Thoracic aorta (tissue), 2 donors: Measurements from ENCODE around the gene CTRB1. TPM values are rescaled to one million over a fixed set of nuclear protein-coding genes. Genes with fewer than 3 reads are reported as not detected.

Source experiments
- ATAC-seq: fragments of 150-250 bp; one replicate; pipeline ENCODE4 v1.8.0; 2017; ENCODE audit warnings: low read depth; ENCODE audit not compliant: insufficient number of reproducible peaks, low FRiP score
- DNase-seq: peaks from one replicate; pipeline ENCODE4 v3.0.0-alpha.2; 2020; ENCODE audit warnings: low spot score
- H3K27ac ChIP-seq, 2 donors: fragments of 200-600 bp; sonication (generic); 1 replicate in 1 of 2; 2 replicates in 1 of 2; pipeline ENCODE4 v1.5.1; 2016; ENCODE audit warnings: mild to moderate bottlenecking in 2 of 2, moderate library complexity in 2 of 2
- H3K27me3 ChIP-seq: fragments of 200-600 bp; sonication (generic); replicated peaks from 2 replicates; pipeline ENCODE4 v1.6.0; 2016; ENCODE audit warnings: mild to moderate bottlenecking; ENCODE audit not compliant: insufficient read depth
- H3K36me3 ChIP-seq: fragments of 200-600 bp; sonication (generic); one replicate; pipeline ENCODE4 v1.5.1; 2016
- H3K4me1 ChIP-seq, 2 donors: fragments of 200-600 bp; sonication (generic); 1 replicate in 1 of 2; 2 replicates in 1 of 2; pipeline versions ENCODE4 v1.5.1 to v1.6.0; 2016; ENCODE audit warnings: low read depth in 2 of 2, mild to moderate bottlenecking in 1 of 2; ENCODE audit not compliant: control insufficient read depth in 1 of 2
- H3K4me3 ChIP-seq: fragments of 200-600 bp; sonication (generic); 2 replicates; pipeline ENCODE4 v1.5.1; 2016; ENCODE audit warnings: mild to moderate bottlenecking
- H3K9me3 ChIP-seq: fragments of 200-600 bp; sonication (generic); 2 replicates; pipeline ENCODE4 v1.5.1; 2016
- total RNA-seq, 2 donors: library from RNA; depleted of rRNA; stranded (reverse); fragments of >200 nt; gene quantifications; one replicate each; pipeline versions ENCODE4 v1.1.0 to v1.2.3, GENCODE V29; 2016
- TF ChIP-seq, protein P1 (sequence below): fragments of 200-600 bp; sonication (generic); IDR thresholded peaks from one replicate; pipeline ENCODE4 v1.5.1; 2019; ENCODE audit warnings: antibody characterized with exemption

Gene CTRB1
- total RNA-seq, 2 donors from 2014 or later = 4.9 to 9.3 TPM

DNA sequence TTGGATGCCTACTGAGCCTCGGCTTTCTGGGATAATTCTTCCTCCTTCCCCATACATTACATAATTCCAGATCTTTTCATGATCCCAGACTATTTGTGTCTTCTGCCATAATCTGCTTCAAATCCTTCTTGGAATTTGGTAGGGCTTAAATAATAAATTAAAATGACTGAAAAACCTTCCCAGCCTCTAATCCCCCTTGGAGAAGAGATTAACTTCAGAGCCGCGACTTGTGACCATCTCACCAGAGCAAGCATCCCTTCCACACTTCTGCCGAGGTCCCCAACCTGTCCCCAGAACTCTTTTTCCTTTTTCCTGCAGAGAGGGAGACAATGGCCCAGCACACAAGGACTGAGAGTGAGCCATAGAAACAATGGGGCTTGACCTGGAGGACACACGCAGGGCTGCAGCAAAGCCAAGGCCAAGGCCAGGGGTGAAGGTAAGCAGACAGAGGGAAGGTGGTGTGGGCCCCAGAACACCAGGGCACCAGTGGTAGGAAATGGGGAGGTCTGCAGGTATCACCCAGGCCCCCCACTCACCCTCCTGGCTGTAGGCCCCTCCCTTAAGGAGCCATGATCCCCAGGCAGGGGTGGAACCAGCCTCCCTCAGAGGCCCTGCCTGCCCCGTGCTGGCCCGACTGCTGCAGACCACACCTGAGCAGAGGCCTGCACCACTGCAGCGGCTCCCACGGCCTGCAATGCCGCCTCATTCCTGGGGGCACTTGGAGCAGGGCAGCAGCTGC lies 42.2 kb downstream of the CTRB1 start:
- Histone ChIP-seq H3K27ac (peak overlapping the region; percentile 92 to 100), H3K4me1 (peaks cover 52 to 88% of the 10 kb centered on the region in 2 donors)

DNA sequence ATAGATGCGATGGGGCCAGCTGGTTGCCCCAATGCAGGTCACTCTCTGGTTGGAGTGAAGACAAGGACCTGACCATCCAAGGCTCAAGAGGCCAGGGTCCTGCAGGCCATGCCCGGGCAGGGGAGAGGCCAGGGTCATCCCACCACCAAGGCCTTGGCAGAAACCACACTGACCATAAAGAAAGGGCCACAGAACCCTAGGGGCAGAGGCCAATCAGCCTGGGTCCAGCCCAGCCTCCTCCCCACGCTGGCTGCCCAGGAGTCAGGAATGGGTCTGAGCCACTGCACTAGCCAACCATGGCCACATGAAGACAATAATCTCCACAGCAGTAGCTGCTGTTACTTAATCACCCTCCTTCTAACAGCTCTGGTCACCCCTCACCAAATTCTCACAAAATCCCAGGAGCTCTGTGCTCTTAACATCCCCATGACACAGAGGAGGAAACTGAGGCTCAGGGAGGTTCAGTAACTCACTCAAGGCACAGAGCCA lies 42.8 kb downstream of the CTRB1 start:
- no peaks in the 10 kb centered on the region for H3K9me3 ChIP-seq
- H3K27ac ChIP-seq = peak overlapping the region; percentile 92 to 100
- H3K36me3 ChIP-seq = no peaks in the 10 kb centered on the region
- peaks cover 46 to 88% of the 10 kb centered on the region in 2 donors for H3K4me1 ChIP-seq
- TF ChIP-seq, protein P1, sequence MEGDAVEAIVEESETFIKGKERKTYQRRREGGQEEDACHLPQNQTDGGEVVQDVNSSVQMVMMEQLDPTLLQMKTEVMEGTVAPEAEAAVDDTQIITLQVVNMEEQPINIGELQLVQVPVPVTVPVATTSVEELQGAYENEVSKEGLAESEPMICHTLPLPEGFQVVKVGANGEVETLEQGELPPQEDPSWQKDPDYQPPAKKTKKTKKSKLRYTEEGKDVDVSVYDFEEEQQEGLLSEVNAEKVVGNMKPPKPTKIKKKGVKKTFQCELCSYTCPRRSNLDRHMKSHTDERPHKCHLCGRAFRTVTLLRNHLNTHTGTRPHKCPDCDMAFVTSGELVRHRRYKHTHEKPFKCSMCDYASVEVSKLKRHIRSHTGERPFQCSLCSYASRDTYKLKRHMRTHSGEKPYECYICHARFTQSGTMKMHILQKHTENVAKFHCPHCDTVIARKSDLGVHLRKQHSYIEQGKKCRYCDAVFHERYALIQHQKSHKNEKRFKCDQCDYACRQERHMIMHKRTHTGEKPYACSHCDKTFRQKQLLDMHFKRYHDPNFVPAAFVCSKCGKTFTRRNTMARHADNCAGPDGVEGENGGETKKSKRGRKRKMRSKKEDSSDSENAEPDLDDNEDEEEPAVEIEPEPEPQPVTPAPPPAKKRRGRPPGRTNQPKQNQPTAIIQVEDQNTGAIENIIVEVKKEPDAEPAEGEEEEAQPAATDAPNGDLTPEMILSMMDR = no peak
- H3K27me3 ChIP-seq = no peaks in the 10 kb centered on the region
- DNase-seq = no peak
- H3K4me3 ChIP-seq = peak overlapping the region; percentile 99
- no peak for ATAC-seq

More for the DNA sequence above, 42.2 kb downstream of the CTRB1 start:
- no peaks in the 10 kb centered on the region for H3K9me3 ChIP-seq
- DNase-seq (no peak), ATAC-seq (no peak)
- no peaks in the 10 kb centered on the region for H3K27me3 ChIP-seq
- no peaks in the 10 kb centered on the region for H3K36me3 ChIP-seq
- TF ChIP-seq, protein P1 = no peak
- H3K4me3 ChIP-seq = no peak overlapping the region

DNA sequence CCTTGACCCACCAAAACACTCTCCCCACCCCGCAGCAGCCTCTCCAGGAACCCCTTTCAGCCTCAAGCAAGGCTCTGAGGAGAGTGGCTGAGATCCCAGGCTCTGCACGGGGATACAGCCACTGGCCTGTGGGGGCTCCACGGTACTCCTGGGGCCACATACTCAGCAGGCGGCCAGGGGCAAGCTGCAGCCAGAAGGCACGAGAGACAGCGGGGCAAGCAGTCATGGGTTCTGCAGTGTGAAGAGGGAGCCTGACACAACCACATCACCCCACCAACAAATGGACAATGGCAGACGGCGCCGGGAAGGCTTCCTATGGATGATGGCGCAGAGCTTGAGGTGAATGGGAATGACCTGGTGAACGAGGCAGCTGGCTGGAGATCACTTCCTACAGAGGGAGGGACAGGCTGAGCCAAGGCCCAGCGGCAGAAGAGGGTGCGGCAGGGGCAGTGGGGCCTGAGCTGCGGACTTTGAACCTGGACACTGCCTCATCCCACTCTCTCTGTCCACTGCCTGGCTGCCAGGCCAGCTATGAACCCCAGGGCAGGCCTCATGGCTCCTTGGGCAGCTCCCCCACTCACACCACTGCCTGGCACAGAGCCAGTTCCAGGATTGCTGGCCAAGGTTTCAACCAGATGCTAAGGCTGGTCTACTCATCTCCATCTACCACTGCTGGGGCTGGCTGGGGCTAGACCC lies 43.5 kb downstream of the CTRB1 start:
- TF ChIP-seq, protein P1 = no peak
- Histone ChIP-seq H3K27ac (peak overlapping the region; percentile 92 to 100), H3K27me3 (no peaks in the 10 kb centered on the region), H3K9me3 (no peaks in the 10 kb centered on the region), H3K4me3 (peak overlapping the region; percentile 99), H3K36me3 (no peaks in the 10 kb centered on the region), H3K4me1 (peaks cover 40 to 88% of the 10 kb centered on the region in 2 donors)
- ATAC-seq (no peak), DNase-seq (no peak)

DNA sequence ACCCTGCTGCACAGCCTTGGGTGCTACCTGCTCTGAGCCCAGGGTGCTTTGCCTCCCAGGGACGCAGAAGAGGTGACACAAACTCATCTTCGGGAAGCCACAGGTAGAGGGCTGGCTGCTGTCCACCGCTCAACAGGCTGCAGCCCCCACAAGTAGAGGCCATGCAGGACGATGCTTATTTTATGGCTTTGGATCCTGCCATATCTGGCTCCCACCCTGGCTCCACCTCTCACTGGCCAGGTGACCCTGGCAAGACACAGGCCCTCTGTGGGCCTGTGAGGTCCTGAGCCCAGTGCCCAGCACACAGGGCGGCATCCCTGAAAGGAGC lies 44.0 kb downstream of the CTRB1 start:
- Histone ChIP-seq H3K4me3 (peak overlapping the region; percentile 99), H3K4me1 (peaks cover 37 to 88% of the 10 kb centered on the region in 2 donors)
- TF ChIP-seq, protein P1 = no peak

DNA sequence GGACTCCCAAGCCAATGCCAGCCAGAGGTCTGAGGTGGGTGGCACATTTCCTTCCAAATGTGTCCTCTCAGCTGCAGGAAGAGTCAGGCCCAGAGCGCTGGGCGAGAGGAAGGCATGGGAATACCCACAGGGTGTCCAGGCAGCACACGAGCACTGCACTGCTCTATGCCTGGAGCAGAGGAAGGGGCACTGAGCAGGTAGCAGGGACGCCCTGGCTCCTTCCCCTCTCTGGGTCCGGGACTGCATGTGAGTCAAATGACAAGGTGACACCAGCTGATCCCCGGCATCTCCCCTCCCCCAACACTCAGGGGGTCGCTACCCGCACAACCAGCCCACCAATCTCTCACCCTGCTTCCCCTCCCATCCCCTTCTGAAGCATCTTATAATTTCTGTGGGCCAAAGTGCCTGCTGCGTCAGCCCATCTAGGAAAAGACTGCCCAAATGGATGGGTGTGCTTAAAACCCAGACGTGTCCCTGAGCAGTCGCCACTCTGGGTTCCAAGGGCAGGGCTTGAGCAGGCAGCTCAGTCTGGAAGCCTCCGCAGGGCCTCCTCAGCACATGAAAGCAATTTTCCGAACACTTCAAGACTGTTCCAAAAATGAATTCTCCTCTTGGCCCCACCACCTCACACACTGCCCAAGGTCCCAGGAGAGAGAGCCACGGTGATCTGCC lies 44.6 kb downstream of the CTRB1 start:
- Histone ChIP-seq H3K27ac (peak overlapping the region; percentile 92 to 100), H3K27me3 (no peaks in the 10 kb centered on the region), H3K4me3 (peak overlapping the region; percentile 99), H3K36me3 (no peaks in the 10 kb centered on the region), H3K4me1 (peaks cover 32 to 88% of the 10 kb centered on the region in 2 donors), H3K9me3 (no peaks in the 10 kb centered on the region)
- ATAC-seq (peak; percentile 6), DNase-seq (no peak)
- TF ChIP-seq, protein P1 = no peak

More for the DNA sequence above, 44.0 kb downstream of the CTRB1 start:
- DNase-seq (no peak), ATAC-seq (no peak)
- H3K9me3 ChIP-seq = no peaks in the 10 kb centered on the region
- peak overlapping the region; percentile 92 to 100 for H3K27ac ChIP-seq
- H3K36me3 ChIP-seq = no peaks in the 10 kb centered on the region
- no peaks in the 10 kb centered on the region for H3K27me3 ChIP-seq
